ENCODE measurements around the gene RGS6. TPM values are rescaled to one million over a fixed set of nuclear protein-coding genes. Genes with fewer than 3 reads are reported as not detected.

Gene RGS6
- total and polyA plus RNA-seq, 7 donors = 0.19 to 1.6 (median 0.42) TPM

GRCh38 chr14:72172049-72172448, 239.8 kb downstream of the RGS6 start:
- intact Hi-C loops (cut with DNase I) = no loop called here
- no peaks in the 10 kb centered on the region for H3K9me3 ChIP-seq
- no peaks in the 10 kb centered on the region for H3K36me3 ChIP-seq (ENCODE audit: insufficient read depth in 1 of 2, low read depth in 1 of 2)
- H3K4me1 ChIP-seq = no peaks in the 10 kb centered on the region
- 60 to 71% (median 64%) methylated on average over 5 of the region's 5 CpGs for WGBS, 3 donors
- no peak for DNase-seq
- no peak for TF ChIP-seq CTCF (IDR thresholded peaks at IDR 0.05)
- no peak overlapping the region for H3K27ac ChIP-seq
- no peak overlapping the region for H3K4me3 ChIP-seq
- peaks cover 0 to 2% (median 0%) of the 10 kb centered on the region in 3 donors for H3K27me3 ChIP-seq (ENCODE audit: insufficient read depth in 3 of 3, low read length in 2 of 3)
- no peak for ATAC-seq

GRCh38 chr14:72172597-72172996, 240.4 kb downstream of the RGS6 start:
- TF ChIP-seq CTCF (IDR thresholded peaks at IDR 0.05) = no peak
- DNase-seq = no peak
- intact Hi-C loops (cut with DNase I) = no loop called here
- 75 to 83% (median 81%) methylated on average over 3 of the region's 3 CpGs for WGBS, 3 donors
- Histone ChIP-seq H3K9me3 (no peaks in the 10 kb centered on the region), H3K27ac (no peak overlapping the region), H3K4me3 (no peak overlapping the region), H3K27me3 (ENCODE audit: insufficient read depth in 3 of 3, low read length in 2 of 3) (peaks cover 0 to 2% (median 0%) of the 10 kb centered on the region in 3 donors), H3K4me1 (no peaks in the 10 kb centered on the region), H3K36me3 (ENCODE audit: insufficient read depth in 1 of 2, low read depth in 1 of 2) (no peaks in the 10 kb centered on the region)
- ATAC-seq = no peak

DNA sequence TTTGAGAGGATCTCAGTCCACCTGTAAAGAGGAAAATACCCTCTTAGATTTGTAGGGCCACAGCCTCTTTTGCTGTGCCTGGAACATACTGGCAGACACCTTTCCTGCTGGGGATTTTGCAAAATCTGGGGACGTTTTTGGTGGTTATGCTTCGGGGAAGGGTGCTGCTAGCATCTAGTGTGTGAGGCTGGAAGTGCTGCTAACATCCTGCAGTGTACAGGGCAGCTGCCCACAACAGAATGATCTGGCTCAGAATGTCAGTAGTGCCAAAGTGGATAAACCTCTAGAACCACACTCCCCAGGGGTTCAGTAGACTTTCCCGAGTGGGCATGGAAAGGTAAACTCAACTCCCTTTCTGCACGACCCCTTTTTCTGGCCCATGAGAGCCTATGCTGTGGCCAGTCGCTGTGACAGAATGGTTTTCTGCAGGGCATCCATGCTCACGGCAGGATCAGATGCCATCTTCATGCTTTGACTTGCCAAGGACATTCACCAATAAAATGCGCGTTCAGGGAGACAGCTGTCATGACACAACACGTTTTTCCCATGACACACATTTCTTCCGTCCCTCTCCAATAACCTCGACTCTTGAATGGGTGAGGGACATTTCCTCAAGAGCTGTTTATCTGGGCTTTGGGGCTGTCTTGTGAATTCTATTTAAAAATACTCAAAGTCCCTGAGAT, 240.9 kb downstream of the RGS6 start:
- Histone ChIP-seq H3K4me1 (no peaks in the 10 kb centered on the region), H3K27ac (no peak overlapping the region), H3K36me3 (ENCODE audit: insufficient read depth in 1 of 2, low read depth in 1 of 2) (no peaks in the 10 kb centered on the region), H3K4me3 (no peak overlapping the region), H3K9me3 (no peaks in the 10 kb centered on the region), H3K27me3 (ENCODE audit: insufficient read depth in 3 of 3, low read length in 2 of 3) (peaks cover 0 to 1% (median 0%) of the 10 kb centered on the region in 3 donors)
- ATAC-seq (no peak), DNase-seq (no peak)
- TF ChIP-seq CTCF (IDR thresholded peaks at IDR 0.05) = no peak
- intact Hi-C loops (cut with DNase I) = no loop called here
- WGBS, 3 donors = 38 to 53% (median 47%) methylated on average over 11 of the region's 11 CpGs

GRCh38 chr14:72177251-72177650, 245.0 kb downstream of the RGS6 start:
- Histone ChIP-seq H3K9me3 (no peaks in the 10 kb centered on the region), H3K27me3 (ENCODE audit: insufficient read depth in 3 of 3, low read length in 2 of 3) (no peaks in the 10 kb centered on the region), H3K4me3 (no peak overlapping the region), H3K36me3 (ENCODE audit: insufficient read depth in 1 of 2, low read depth in 1 of 2) (no peaks in the 10 kb centered on the region), H3K27ac (no peak overlapping the region), H3K4me1 (no peaks in the 10 kb centered on the region)
- intact Hi-C loops (cut with DNase I) = no loop called here
- WGBS, 3 donors = 59 to 64% (median 63%) methylated on average over 1 of the region's 1 CpG
- ATAC-seq (no peak), DNase-seq (peak in 1 of 2 donors; percentile 24)
- TF ChIP-seq CTCF (IDR thresholded peaks at IDR 0.05) = no peak

DNA sequence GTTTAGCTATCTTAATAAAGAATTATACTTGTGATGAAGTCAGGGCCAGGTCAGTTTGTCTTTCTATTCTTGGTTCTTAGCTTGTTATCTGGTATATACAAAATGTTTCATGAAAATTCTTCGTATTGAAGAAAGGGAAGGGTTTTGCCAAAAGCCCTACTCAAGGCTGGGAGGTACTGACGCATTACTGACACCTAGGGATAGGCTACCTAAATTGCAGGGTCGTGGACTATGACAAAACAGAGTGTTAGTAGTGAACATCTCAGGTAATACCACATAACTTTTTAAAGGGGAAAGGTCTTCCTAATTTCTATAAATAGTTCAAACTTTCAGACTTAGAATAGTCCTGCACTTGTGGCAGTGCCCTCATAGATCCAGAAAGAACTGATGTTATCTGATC, 246.3 kb downstream of the RGS6 start:
- no peak overlapping the region for H3K4me3 ChIP-seq
- DNase-seq (no peak), ATAC-seq (no peak)
- H3K36me3 ChIP-seq (ENCODE audit: insufficient read depth in 1 of 2, low read depth in 1 of 2) = no peaks in the 10 kb centered on the region
- no peaks in the 10 kb centered on the region for H3K27me3 ChIP-seq (ENCODE audit: insufficient read depth in 3 of 3, low read length in 2 of 3)
- no peak for TF ChIP-seq CTCF (IDR thresholded peaks at IDR 0.05)
- H3K4me1 ChIP-seq = no peaks in the 10 kb centered on the region
- WGBS, 3 donors = 61 to 73% (median 66%) methylated on average over 3 of the region's 3 CpGs
- no peaks in the 10 kb centered on the region for H3K9me3 ChIP-seq
- no peak overlapping the region for H3K27ac ChIP-seq
- intact Hi-C loops (cut with DNase I) = no loop called here
